K562 treated with DMSO at 1 percent for 12 hours (cell line): ENCODE data around the gene TUNAR. TPM values are rescaled to one million over a fixed set of nuclear protein-coding genes. Genes with fewer than 3 reads are reported as not detected.

Experiments used
- total RNA-seq: library from RNA; unstranded; fragments of 300-600 nt; gene quantifications from 2 replicates; pipeline ENCODE4 v1.2.3, GENCODE V29; 2022; ENCODE audit not compliant: insufficient read depth

The TUNAR gene
- not detected in 2 replicates for total RNA-seq

DNA sequence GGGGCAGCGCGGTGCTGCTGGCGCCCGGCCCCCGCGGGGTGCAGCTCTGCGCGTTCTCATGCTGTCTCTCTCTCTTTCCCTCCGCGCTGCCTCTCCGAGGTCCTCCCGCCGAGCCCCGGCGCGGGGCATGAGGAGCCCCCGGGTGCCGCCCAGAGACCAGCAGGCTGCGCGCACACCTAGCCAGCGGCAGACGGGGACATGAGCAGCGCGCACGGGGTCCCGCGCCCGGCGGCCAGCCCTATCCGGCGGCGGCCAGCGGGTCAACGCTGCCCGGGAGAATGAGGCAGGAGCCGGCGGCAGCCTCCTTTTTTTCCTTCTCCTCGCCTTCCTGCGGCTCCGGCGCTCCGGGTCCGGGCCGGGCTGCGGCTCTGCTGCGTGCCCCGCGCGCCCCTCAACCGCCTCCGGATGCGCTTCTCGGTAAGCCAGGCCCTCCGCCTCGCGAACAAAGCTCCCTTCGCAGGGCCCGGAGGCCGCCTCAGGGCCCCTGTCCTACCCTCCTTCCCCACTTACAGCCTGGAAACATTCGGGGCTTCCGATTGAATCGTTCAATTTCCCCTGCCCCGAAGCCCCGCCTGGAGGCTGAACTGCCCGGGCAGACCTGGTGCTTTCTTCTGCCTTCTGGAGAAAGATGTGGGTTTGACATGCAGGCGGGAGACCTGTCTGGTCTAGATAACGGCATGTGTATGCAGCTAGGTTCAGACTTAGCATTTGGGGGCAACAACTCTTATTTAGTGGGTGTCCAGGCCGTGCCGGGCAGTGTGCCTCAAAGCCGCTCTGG lies at the start of gene TUNAR:
TSS of gene TUNAR (plus strand) at position 72 of the 778 bp plus-strand sequence.

Other genes with a start within 250 kb of the TUNAR start
- 0.58 TPM in 1 of 2 replicates, not detected in the other for gene TCL1B, start 190.4 kb upstream of the TUNAR start, total RNA-seq
- not detected in 2 replicates for gene TCL1A, start 162.7 kb upstream of the TUNAR start, total RNA-seq
- not detected in 2 replicates for gene C14orf132, start 162.5 kb downstream of the TUNAR start, total RNA-seq